Measurements from ENCODE around the gene FAM47E.

The FAM47E gene

DNA sequence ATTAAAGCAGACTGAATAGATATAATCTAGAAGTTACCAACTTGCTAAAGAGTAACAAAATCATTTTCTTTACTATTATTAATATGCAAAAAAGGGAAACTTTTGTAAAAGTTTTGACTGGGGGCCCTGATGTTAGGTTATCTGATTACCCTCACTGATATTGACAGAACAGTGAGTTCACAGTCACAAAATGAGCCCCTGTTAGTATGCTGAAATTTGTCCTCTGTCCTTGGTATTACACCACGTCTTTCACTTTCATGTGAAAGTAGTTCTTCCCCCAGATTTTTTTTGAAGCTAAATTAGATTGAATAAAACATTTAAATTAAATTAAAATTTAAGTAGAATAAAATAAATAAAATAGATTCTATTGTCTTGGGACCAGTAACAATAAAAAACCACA lies 60.9 kb downstream of the FAM47E start:
- Histone ChIP-seq H3K27ac (ENCODE audit: low read length) (no peak overlapping the region), H4K20me1 (ENCODE audit: insufficient read depth, low read length) (no peaks in the 10 kb centered on the region), H3K4me3 (ENCODE audit: low read length) (no peak overlapping the region), H3K4me2 (ENCODE audit: low read length) (no peak overlapping the region), H3K4me1 (ENCODE audit: low read length) (0 out of 2 replicates have a peak, but pooled peaks cover 8% of the 10 kb centered on the region), H3K27me3 (ENCODE audit: low read depth, low read length) (0 out of 2 replicates have a peak, but pooled peaks cover 4% of the 10 kb centered on the region), H3K9ac (ENCODE audit: low read length) (no peak overlapping the region), H3K9me3 (ENCODE audit: insufficient read depth, low read length) (peaks cover 16% of the 10 kb centered on the region; the same call in 1 of the 2 replicates), H3K36me3 (replicated peaks; ENCODE audit: low read depth, low read length) (peaks cover 4% of the 10 kb centered on the region), H3K79me2 (ENCODE audit: low read length) (no peaks in the 10 kb centered on the region), H2AFZ (ENCODE audit: low read depth, low read length) (no peak overlapping the region)
- TF ChIP-seq, protein P1, sequence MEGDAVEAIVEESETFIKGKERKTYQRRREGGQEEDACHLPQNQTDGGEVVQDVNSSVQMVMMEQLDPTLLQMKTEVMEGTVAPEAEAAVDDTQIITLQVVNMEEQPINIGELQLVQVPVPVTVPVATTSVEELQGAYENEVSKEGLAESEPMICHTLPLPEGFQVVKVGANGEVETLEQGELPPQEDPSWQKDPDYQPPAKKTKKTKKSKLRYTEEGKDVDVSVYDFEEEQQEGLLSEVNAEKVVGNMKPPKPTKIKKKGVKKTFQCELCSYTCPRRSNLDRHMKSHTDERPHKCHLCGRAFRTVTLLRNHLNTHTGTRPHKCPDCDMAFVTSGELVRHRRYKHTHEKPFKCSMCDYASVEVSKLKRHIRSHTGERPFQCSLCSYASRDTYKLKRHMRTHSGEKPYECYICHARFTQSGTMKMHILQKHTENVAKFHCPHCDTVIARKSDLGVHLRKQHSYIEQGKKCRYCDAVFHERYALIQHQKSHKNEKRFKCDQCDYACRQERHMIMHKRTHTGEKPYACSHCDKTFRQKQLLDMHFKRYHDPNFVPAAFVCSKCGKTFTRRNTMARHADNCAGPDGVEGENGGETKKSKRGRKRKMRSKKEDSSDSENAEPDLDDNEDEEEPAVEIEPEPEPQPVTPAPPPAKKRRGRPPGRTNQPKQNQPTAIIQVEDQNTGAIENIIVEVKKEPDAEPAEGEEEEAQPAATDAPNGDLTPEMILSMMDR (IDR thresholded peaks at IDR 0.05; ENCODE audit: low read depth, low read length), result no peak
- no peak for TF ChIP-seq EZH2phosphoT487 (IDR thresholded peaks at IDR 0.05; ENCODE audit: low read depth)

DNA sequence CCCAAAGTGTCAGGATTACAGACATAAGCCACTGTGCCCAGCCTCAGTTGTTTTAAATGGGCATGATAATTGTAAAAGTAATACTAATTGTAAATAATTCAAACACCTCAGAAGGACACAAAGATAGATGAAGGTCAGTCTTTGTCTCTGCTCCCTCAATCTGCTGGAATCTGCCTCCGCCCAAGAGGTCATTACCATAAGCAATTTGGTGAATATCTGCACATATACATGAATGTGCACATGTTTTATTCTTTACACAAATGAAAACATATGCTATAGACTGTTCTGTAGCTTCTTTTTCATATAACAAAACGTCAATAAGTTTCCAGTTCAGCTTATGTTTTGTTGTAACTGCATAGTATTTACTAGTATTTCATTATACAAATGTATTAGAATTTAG lies 62.0 kb downstream of the FAM47E start:
- H3K4me1 ChIP-seq (ENCODE audit: low read length), result 0 out of 2 replicates have a peak, but pooled peaks cover 8% of the 10 kb centered on the region
- 0 out of 2 replicates have a peak, but pooled peaks cover 4% of the 10 kb centered on the region for H3K27me3 ChIP-seq (ENCODE audit: low read depth, low read length)
- no peak overlapping the region for H3K27ac ChIP-seq (ENCODE audit: low read length)
- H3K9me3 ChIP-seq (ENCODE audit: insufficient read depth, low read length), result peaks cover 16% of the 10 kb centered on the region; the same call in 1 of the 2 replicates
- H3K36me3 ChIP-seq (replicated peaks; ENCODE audit: low read depth, low read length), result peaks cover 4% of the 10 kb centered on the region
- no peaks in the 10 kb centered on the region for H4K20me1 ChIP-seq (ENCODE audit: insufficient read depth, low read length)
- no peaks in the 10 kb centered on the region for H3K79me2 ChIP-seq (ENCODE audit: low read length)
- H3K4me3 ChIP-seq (ENCODE audit: low read length), result no peak overlapping the region
- no peak overlapping the region for H2AFZ ChIP-seq (ENCODE audit: low read depth, low read length)
- no peak overlapping the region for H3K4me2 ChIP-seq (ENCODE audit: low read length)
- TF ChIP-seq EZH2phosphoT487 (IDR thresholded peaks at IDR 0.05; ENCODE audit: low read depth), result no peak
- TF ChIP-seq, protein P1 (IDR thresholded peaks at IDR 0.05; ENCODE audit: low read depth, low read length), result no peak
- no peak overlapping the region for H3K9ac ChIP-seq (ENCODE audit: low read length)

DNA sequence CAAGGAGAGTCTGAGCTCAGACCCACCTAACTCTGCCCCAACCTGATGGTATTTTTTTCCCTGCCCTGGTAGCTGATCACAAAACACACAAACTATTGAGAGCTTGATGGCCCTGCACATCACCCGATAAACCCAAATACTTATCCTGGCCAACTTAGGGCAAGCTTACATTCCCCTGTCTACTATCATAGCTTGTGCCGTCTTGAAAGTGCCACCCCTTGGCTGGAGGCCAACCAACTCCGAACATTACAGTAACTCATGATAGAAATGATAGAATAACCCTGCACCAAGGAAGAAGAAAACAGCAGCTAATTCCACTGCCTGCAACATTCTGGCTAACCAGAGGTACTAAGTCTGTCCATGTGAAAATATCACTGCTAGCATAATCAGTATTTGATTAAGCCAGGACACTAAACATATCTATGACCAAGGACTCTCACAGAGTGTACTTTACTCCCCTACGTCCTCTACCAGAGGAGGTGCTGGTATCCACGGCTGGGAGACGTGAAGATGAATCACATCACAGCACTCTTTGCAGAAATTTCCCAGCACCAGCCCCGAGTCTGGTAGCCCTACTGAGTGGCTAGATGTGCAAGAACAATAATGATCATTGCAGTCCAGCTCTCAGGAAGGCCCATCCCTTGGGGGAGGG lies 63.9 kb downstream of the FAM47E start:
- Histone ChIP-seq H3K4me3 (ENCODE audit: low read length) (no peak overlapping the region), H3K4me1 (ENCODE audit: low read length) (0 out of 2 replicates have a peak, but pooled peaks cover 8% of the 10 kb centered on the region), H3K9me3 (ENCODE audit: insufficient read depth, low read length) (peaks cover 16% of the 10 kb centered on the region; the same call in 1 of the 2 replicates), H3K36me3 (replicated peaks; ENCODE audit: low read depth, low read length) (peaks cover 4% of the 10 kb centered on the region), H3K27me3 (ENCODE audit: low read depth, low read length) (no peaks in the 10 kb centered on the region), H3K79me2 (ENCODE audit: low read length) (no peaks in the 10 kb centered on the region), H2AFZ (ENCODE audit: low read depth, low read length) (no peak overlapping the region), H4K20me1 (ENCODE audit: insufficient read depth, low read length) (no peaks in the 10 kb centered on the region), H3K27ac (ENCODE audit: low read length) (no peak overlapping the region), H3K9ac (ENCODE audit: low read length) (no peak overlapping the region), H3K4me2 (ENCODE audit: low read length) (no peak overlapping the region)
- TF ChIP-seq EZH2phosphoT487 (IDR thresholded peaks at IDR 0.05; ENCODE audit: low read depth), result no peak
- TF ChIP-seq, protein P1 (IDR thresholded peaks at IDR 0.05; ENCODE audit: low read depth, low read length), result no peak

DNA sequence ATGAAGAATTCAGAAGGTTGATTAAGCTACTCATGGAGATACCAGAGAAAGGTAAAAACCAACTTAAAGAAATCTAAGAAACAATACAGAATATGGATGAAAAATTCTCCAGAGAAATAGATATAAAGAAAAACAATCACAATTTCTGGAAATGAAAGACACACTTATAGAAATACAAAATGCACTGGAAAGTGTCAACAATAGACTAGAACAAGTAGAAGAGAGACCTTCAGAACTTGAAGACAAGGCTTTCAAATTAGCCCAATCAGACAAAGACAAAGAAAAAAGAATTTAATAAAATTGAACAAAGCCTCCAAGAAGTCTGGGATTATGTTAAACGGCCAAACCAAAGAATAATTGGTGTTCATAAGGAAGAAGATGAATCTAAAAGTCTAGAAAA lies 64.6 kb downstream of the FAM47E start:
- TF ChIP-seq EZH2phosphoT487 (IDR thresholded peaks at IDR 0.05; ENCODE audit: low read depth), result no peak
- Histone ChIP-seq H2AFZ (ENCODE audit: low read depth, low read length) (no peak overlapping the region), H3K27me3 (ENCODE audit: low read depth, low read length) (no peaks in the 10 kb centered on the region), H3K4me1 (ENCODE audit: low read length) (0 out of 2 replicates have a peak, but pooled peaks cover 8% of the 10 kb centered on the region), H4K20me1 (ENCODE audit: insufficient read depth, low read length) (no peaks in the 10 kb centered on the region), H3K9ac (ENCODE audit: low read length) (no peak overlapping the region), H3K4me2 (ENCODE audit: low read length) (no peak overlapping the region), H3K36me3 (replicated peaks; ENCODE audit: low read depth, low read length) (peaks cover 4% of the 10 kb centered on the region), H3K4me3 (ENCODE audit: low read length) (no peak overlapping the region), H3K79me2 (ENCODE audit: low read length) (no peaks in the 10 kb centered on the region), H3K9me3 (ENCODE audit: insufficient read depth, low read length) (peaks cover 16% of the 10 kb centered on the region; the same call in 1 of the 2 replicates), H3K27ac (ENCODE audit: low read length) (no peak overlapping the region)

Measured in OCI-LY3 (cell line).